Ishikawa (cell line): ENCODE results near the gene BOD1L2.

Experiments
- CEBPB ChIP-seq: IDR thresholded peaks from 2 replicates; pipeline ENCODE4 v1.6.1; 2012
- CREB1 ChIP-seq: IDR thresholded peaks from 2 replicates; pipeline ENCODE4 v1.6.1; 2012; ENCODE audit warnings: low read depth
- EGR1 ChIP-seq: IDR thresholded peaks from 2 replicates; pipeline ENCODE4 v1.6.1; 2012
- EP300 ChIP-seq: IDR thresholded peaks from 2 replicates; pipeline ENCODE4 v1.6.1; 2012; ENCODE audit warnings: borderline replicate concordance
- FOXM1 ChIP-seq: IDR thresholded peaks from 2 replicates; pipeline ENCODE4 v1.6.1; 2012; ENCODE audit warnings: low read depth, borderline replicate concordance
- MAX ChIP-seq: IDR thresholded peaks from 2 replicates; pipeline ENCODE4 v1.6.1; 2012
- NFIC ChIP-seq: IDR thresholded peaks from 2 replicates; pipeline ENCODE4 v1.6.1; 2012
- RAD21 ChIP-seq: IDR thresholded peaks from 2 replicates; pipeline ENCODE4 v1.6.1; 2012; ENCODE audit warnings: low read depth
- REST ChIP-seq: IDR thresholded peaks from 2 replicates; pipeline ENCODE4 v1.6.1; 2012; ENCODE audit warnings: low read depth, mild to moderate bottlenecking
- TAF1 ChIP-seq: IDR thresholded peaks from 2 replicates; pipeline ENCODE4 v1.6.1; 2012; ENCODE audit warnings: low read depth, mild to moderate bottlenecking
- TEAD4 ChIP-seq: IDR thresholded peaks from 2 replicates; pipeline ENCODE4 v1.6.1; 2012
- USF1 ChIP-seq: IDR thresholded peaks from 2 replicates; pipeline ENCODE4 v1.6.1; 2012
- YY1 ChIP-seq: IDR thresholded peaks from 2 replicates; pipeline ENCODE4 v1.6.1; 2012; ENCODE audit warnings: low read depth
- ZBTB7A ChIP-seq: IDR thresholded peaks from 2 replicates; pipeline ENCODE4 v1.6.1; 2012; ENCODE audit warnings: low read depth

GRCh38 chr18:57141208-57142129 lies 5.4 kb upstream of the BOD1L2 start:
- no peak for TF ChIP-seq RAD21
- TF ChIP-seq FOXM1: no peak
- no peak for TF ChIP-seq ZBTB7A
- no peak for TF ChIP-seq REST
- TF ChIP-seq MAX: no peak
- no peak for TF ChIP-seq EP300
- peak; percentile 62 for TF ChIP-seq CEBPB
- no peak for TF ChIP-seq CREB1
- no peak for TF ChIP-seq YY1
- TF ChIP-seq EGR1: no peak
- TF ChIP-seq TEAD4: no peak
- TF ChIP-seq USF1: no peak
- TF ChIP-seq NFIC: no peak
- no peak for TF ChIP-seq TAF1
